HepG2 (cell line): ENCODE measurements around the gene CCDC106. TPM values are rescaled to one million over a fixed set of nuclear protein-coding genes. Genes with fewer than 3 reads are reported as not detected.

Source experiments
- ATAC-seq: fragments of 200-7000 bp; cut with Tn5 transposase; 3 replicates; pipeline ENCODE4 v1.9.1; 2020; ENCODE audit warnings: mild to moderate bottlenecking, moderate library complexity
- BruUV-seq: library from RNA; stranded (reverse); fragments of 400-500 nt; replicated peaks from 2 replicates; lab custom pipeline; 2021; lab: Mats Ljungman, UMichigan
- CTCF ChIA-PET: fragments of 300-600 bp; formaldehyde crosslinking; extraction: SDS; loops from one replicate; lab custom pipeline; 2021; ENCODE audit warnings: low total read pairs, inconsistent platforms, low intra/inter-chr PET ratio; lab: Yijun Ruan, JAX
- POLR2A ChIA-PET: fragments of 350-600 bp; sonication (Branson Sonifier 250); formaldehyde crosslinking; loops from one replicate; lab custom pipeline; 2020; ENCODE audit warnings: antibody characterized with exemption, inconsistent platforms; lab: Yijun Ruan, JAX
- DNase-seq: peaks from one replicate; pipeline ENCODE4 v3.0.0-alpha.2; 2015; ENCODE audit warnings: low spot score
- FAIRE-seq: peaks from 3 replicates; lab custom pipeline; 2011; peaks lifted over from hg19 to GRCh38; lab: Jason Lieb, UNC
- H2AFZ ChIP-seq: one replicate; pipeline ENCODE4 v1.6.1; 2011; ENCODE audit warnings: low read length, inconsistent platforms
- H3K27ac ChIP-seq: fragments of 300-600 bp; 3 replicates; pipeline ENCODE4 v1.8.0; 2011; ENCODE audit warnings: mixed run types, mild to moderate bottlenecking, mixed read lengths, low read length, inconsistent platforms; ENCODE audit not compliant: insufficient read depth; ENCODE audit errors: extremely low read length
- H3K27me3 ChIP-seq, 2 experiments: fragments of 200-600 bp in 1 of 2; 2 replicates in 1 of 2; 3 replicates in 1 of 2; pipeline versions ENCODE4 v1.6.0 to v1.8.0; 2011; ENCODE audit warnings: low read length in 2 of 2, mild to moderate bottlenecking in 2 of 2, moderate library complexity in 2 of 2, inconsistent platforms in 1 of 2; ENCODE audit not compliant: insufficient read depth in 2 of 2, control insufficient read depth in 1 of 2
- H3K36me3 ChIP-seq, 2 experiments: fragments of 200-600 bp in 1 of 2; replicated peaks in 1 of 2; 2 replicates in 1 of 2; 3 replicates in 1 of 2; pipeline versions ENCODE4 v1.5.1 to v1.8.0; 2011; ENCODE audit warnings: low read length in 2 of 2, inconsistent platforms in 1 of 2; ENCODE audit not compliant: insufficient read depth in 2 of 2, control insufficient read depth in 1 of 2
- H3K4me1 ChIP-seq: 2 replicates; pipeline ENCODE4 v1.5.1; 2012; ENCODE audit warnings: low read length, inconsistent platforms; ENCODE audit not compliant: insufficient read depth
- H3K4me2 ChIP-seq: 2 replicates; pipeline ENCODE4 v1.6.0; 2011; ENCODE audit warnings: low read depth, low read length, inconsistent platforms
- H3K4me3 ChIP-seq, 3 experiments: fragments of 200-600 bp in 1 of 3; sonication (generic), shearing (Covaris generic) in 1 of 3; replicated peaks in 1 of 3; 2 replicates each; pipeline ENCODE4 v1.5.1; 2011 to 2016; ENCODE audit warnings: low read length in 3 of 3, inconsistent platforms in 2 of 3, low read depth in 2 of 3, mild to moderate bottlenecking in 2 of 3, control low read depth in 1 of 3, mixed read lengths in 1 of 3; ENCODE audit not compliant: insufficient read depth in 1 of 3
- H3K79me2 ChIP-seq: one replicate; pipeline ENCODE4 v1.6.1; 2011; ENCODE audit warnings: low read length, inconsistent platforms; ENCODE audit not compliant: insufficient read depth
- H3K9ac ChIP-seq: 2 replicates; pipeline ENCODE4 v1.6.0; 2011; ENCODE audit warnings: mild to moderate bottlenecking, low read depth, low read length, inconsistent platforms; ENCODE audit not compliant: insufficient read depth
- H3K9me3 ChIP-seq: 2 replicates; pipeline ENCODE4 v1.5.1; 2012; ENCODE audit warnings: mild to moderate bottlenecking, low read length
- H4K20me1 ChIP-seq: 2 replicates; pipeline ENCODE4 v1.6.0; 2011; ENCODE audit warnings: inconsistent platforms, mild to moderate bottlenecking, low read length, moderate library complexity; ENCODE audit not compliant: insufficient read depth
- AGO2 ChIP-seq: fragments of 200-400 bp; formaldehyde crosslinking; optimal IDR thresholded peaks from 2 replicates; pipeline ENCODE3; 2017; ENCODE audit warnings: mild to moderate bottlenecking, low read depth, low read length, moderate library complexity
- FOSL2 ChIP-seq: sonication (generic); formaldehyde crosslinking; IDR thresholded peaks from 2 replicates; pipeline ENCODE4 v1.4.0; 2020; ENCODE audit warnings: missing genetic modification reagents
- FOXA1 ChIP-seq, 2 experiments: fragments of 450-650 bp in 1 of 2; sonication (generic) in 1 of 2; formaldehyde crosslinking in 1 of 2; IDR thresholded peaks; 2 replicates each; pipeline versions ENCODE4 v1.4.0 to v1.6.1; 2016 to 2020; ENCODE audit warnings: missing genetic modification reagents in 1 of 2
- GPN1 ChIP-seq: sonication (generic); formaldehyde crosslinking; IDR thresholded peaks from 2 replicates; pipeline ENCODE4 v1.5.1; 2020; ENCODE audit warnings: missing genetic modification reagents, borderline replicate concordance
- KLF12 ChIP-seq: sonication (generic); formaldehyde crosslinking; IDR thresholded peaks from 2 replicates; pipeline ENCODE4 v1.4.0; 2020; ENCODE audit warnings: missing genetic modification reagents, borderline replicate concordance
- RERE ChIP-seq: IDR thresholded peaks from 2 replicates; pipeline ENCODE4 v1.6.1; 2016; ENCODE audit warnings: low read depth, missing genetic modification reagents, missing compliant biosample characterization
- ZNF597 ChIP-seq: sonication (generic); formaldehyde crosslinking; IDR thresholded peaks from 2 replicates; pipeline ENCODE4 v1.5.0; 2020; ENCODE audit warnings: missing genetic modification reagents
- ZNF616 ChIP-seq: sonication (generic); formaldehyde crosslinking; IDR thresholded peaks from 2 replicates; pipeline ENCODE4 v1.5.0; 2020; ENCODE audit warnings: low read depth, mild to moderate bottlenecking, missing genetic modification reagents
- ZNF674 ChIP-seq: sonication (generic); formaldehyde crosslinking; IDR thresholded peaks from 2 replicates; pipeline ENCODE4 v1.5.0; 2020; ENCODE audit warnings: low read depth, mild to moderate bottlenecking, missing genetic modification reagents
- ZNF724P ChIP-seq: sonication (generic); formaldehyde crosslinking; IDR thresholded peaks from 2 replicates; pipeline ENCODE4 v1.8.0; 2022; ENCODE audit warnings: missing genetic modification reagents, borderline replicate concordance
- WGBS: methylation state at CpG from one replicate; pipeline ENCODE4 v1.1.6; 2017; ENCODE audit warnings: low lambda C conversion rate; 5-methylcytosine and 5-hydroxymethylcytosine counted together
- in situ Hi-C: cut with HindIII; loops from 2 replicates; pipeline ENCODE4 v1.10.0; 2017; ENCODE audit warnings: low pct_unique_long_range_greater_than_20kb; ENCODE audit not compliant: extremely low pct_ligation_motif_present
- intact Hi-C: fragments of 100-400 bp; cut with micrococcal nuclease; formaldehyde crosslinking; loops from one replicate; pipeline ENCODE4 v1.10.0; 2022; ENCODE audit not compliant: unreplicated experiment
- polyA plus RNA-seq, 8 experiments: library from polyadenylated mRNA; depleted of rRNA in 3 of 8; stranded (reverse) in 7 of 8; unstranded in 1 of 8; fragments of >200 nt; fragmentation: Illumina TruSeq in 4 of 8; extraction: Trizol in 4 of 8; gene quantifications; 2 replicates each; pipeline versions ENCODE4 v1.2.1 to v1.2.3, GENCODE V29; 2011 to 2016; ENCODE audit warnings: low read depth in 4 of 8, missing spikeins in 1 of 8, mixed read lengths in 1 of 8; ENCODE audit not compliant: insufficient read depth in 1 of 8
- total RNA-seq, 5 experiments: library from RNA; depleted of rRNA; stranded (reverse); fragments of >200 nt; fragmentation: Illumina TruSeq; extraction: Trizol; gene quantifications; 2 replicates each; pipeline ENCODE4 v1.2.3, GENCODE V29; 2016; ENCODE audit warnings: low read depth in 1 of 5

The CCDC106 gene
- total and polyA plus RNA-seq, 2 of the 13 experiments (the other 11 are each of a cell fraction or from before 2014, with no cell fraction given): 4.7 to 8.8 TPM

GRCh38 chr19:55663846-55664536 lies 16.0 kb downstream of the CCDC106 start:
- in situ Hi-C loops (no loop called here), intact Hi-C loops (no loop called here)
- peaks cover 18% of the 10 kb centered on the region for H3K4me1 ChIP-seq
- H3K27ac ChIP-seq: no peak overlapping the region
- no peak for DNase-seq
- BruUV-seq: no TSS peak
- WGBS: 98% methylated on average over 14 of the region's 20 CpGs
- H4K20me1 ChIP-seq: peaks cover 44% of the 10 kb centered on the region
- no peak overlapping the region for H3K9ac ChIP-seq
- no peak for FAIRE-seq
- H3K27me3 ChIP-seq: no peaks in the 10 kb centered on the region
- no peak overlapping the region for H3K4me3 ChIP-seq
- H3K79me2 ChIP-seq: peaks cover 54% of the 10 kb centered on the region
- H3K4me2 ChIP-seq: no peak overlapping the region
- ATAC-seq: no peak
- TF ChIP-seq AGO2 (peak; percentile 83), FOXA1 (IDR thresholded peaks at IDR 0.05) (no peak), FOXA1 (CRISPR knock-in tag; IDR thresholded peaks at IDR 0.05) (no peak)
- peaks cover 57 to 90% of the 10 kb centered on the region in 2 experiments for H3K36me3 ChIP-seq
- ChIA-PET POLR2A (no interaction called here), CTCF (no interaction called here)
- H2AFZ ChIP-seq: no peak overlapping the region
- no peaks in the 10 kb centered on the region for H3K9me3 ChIP-seq

- CTCF ChIA-PET: no interaction called here
- no TSS peak for BruUV-seq
- H3K79me2 ChIP-seq: peaks cover 55% of the 10 kb centered on the region
- intact Hi-C loops: no loop called here
- POLR2A ChIA-PET: no interaction called here
- no peak overlapping the region for H3K27ac ChIP-seq
- WGBS: 95% methylated on average over 4 of the region's 12 CpGs
- no peak overlapping the region for H3K9ac ChIP-seq
- DNase-seq (no peak), ATAC-seq (no peak), FAIRE-seq (no peak)
- H3K27me3 ChIP-seq: no peaks in the 10 kb centered on the region
- H3K4me1 ChIP-seq: peaks cover 18% of the 10 kb centered on the region
- H3K4me2 ChIP-seq: no peak overlapping the region
- peaks cover 62 to 82% of the 10 kb centered on the region in 2 experiments for H3K36me3 ChIP-seq
- H4K20me1 ChIP-seq: peaks cover 58% of the 10 kb centered on the region
- H3K4me3 ChIP-seq: no peak overlapping the region
- no peak overlapping the region for H2AFZ ChIP-seq
- no peaks in the 10 kb centered on the region for H3K9me3 ChIP-seq
- in situ Hi-C loops: no loop called here
- no peak for TF ChIP-seq ZNF674
- no peak for TF ChIP-seq ZNF724P (CRISPR knock-in tag)
- TF ChIP-seq ZNF616 (CRISPR knock-in tag): no peak
- no peak for TF ChIP-seq GPN1
- TF ChIP-seq FOSL2 (CRISPR knock-in tag): no peak
- TF ChIP-seq ZNF597 (CRISPR knock-in tag): no peak
- no peak for TF ChIP-seq KLF12 (CRISPR knock-in tag)
- TF ChIP-seq RERE: no peak
Measured at GRCh38 chr19:55666343-55667005, 18.5 kb downstream of the CCDC106 start.
